Liver (tissue), 9 donors: ENCODE measurements around the gene TP73. TPM values are rescaled to one million over a fixed set of nuclear protein-coding genes. Genes with fewer than 3 reads are reported as not detected.

Experiments
- DNase-seq: peaks from one replicate; pipeline ENCODE4 v3.0.0-alpha.2; 2017; ENCODE audit warnings: low spot score
- H3K27ac ChIP-seq, 2 donors: one replicate each; pipeline ENCODE4 v1.7.0; 2013; ENCODE audit warnings: inconsistent platforms in 2 of 2, low read length in 2 of 2, control low read depth in 1 of 2, low read depth in 1 of 2, mild to moderate bottlenecking in 1 of 2
- H3K27me3 ChIP-seq, 4 donors: one replicate each; pipeline versions ENCODE4 v1.6.1 to v1.7.0; 2013; ENCODE audit warnings: low read length in 3 of 4, inconsistent platforms in 1 of 4, mild to moderate bottlenecking in 1 of 4, moderate library complexity in 1 of 4; ENCODE audit not compliant: control insufficient read depth in 4 of 4, insufficient read depth in 4 of 4
- H3K36me3 ChIP-seq, 4 donors: one replicate each; pipeline versions ENCODE4 v1.6.1 to v1.7.0; 2013; ENCODE audit warnings: low read length in 3 of 4, mild to moderate bottlenecking in 3 of 4, low read depth in 1 of 4, moderate library complexity in 1 of 4; ENCODE audit not compliant: control insufficient read depth in 4 of 4, insufficient read depth in 3 of 4
- H3K4me1 ChIP-seq, 4 donors: one replicate each; pipeline versions ENCODE4 v1.6.1 to v1.7.0; 2013; ENCODE audit warnings: low read length in 3 of 4, mild to moderate bottlenecking in 3 of 4, moderate library complexity in 1 of 4; ENCODE audit not compliant: control insufficient read depth in 4 of 4, insufficient read depth in 4 of 4
- H3K4me3 ChIP-seq, 3 donors: one replicate each; pipeline versions ENCODE4 v1.6.1 to v1.7.0; 2013; ENCODE audit warnings: low read length in 3 of 3, control low read depth in 1 of 3, low read depth in 1 of 3, mild to moderate bottlenecking in 1 of 3
- H3K9ac ChIP-seq, 2 donors: one replicate each; pipeline ENCODE4 v1.7.0; 2013; ENCODE audit warnings: low read length in 2 of 2, mild to moderate bottlenecking in 2 of 2, moderate library complexity in 2 of 2, control low read depth in 1 of 2, low read depth in 1 of 2
- H3K9me3 ChIP-seq, 4 donors: one replicate each; pipeline versions ENCODE4 v1.6.1 to v1.7.0; 2013; ENCODE audit warnings: low read length in 3 of 4; ENCODE audit not compliant: control insufficient read depth in 4 of 4
- CTCF ChIP-seq: fragments of 150-350 bp; IDR thresholded peaks from 2 replicates; pipeline ENCODE4 v1.5.1; 2017; ENCODE audit warnings: improper control_type of control experiment, low read depth, low read length; ENCODE audit not compliant: missing input control
- EGR1 ChIP-seq, 2 donors: IDR thresholded peaks; 2 replicates each; pipeline ENCODE4 v1.6.1; 2016 to 2018; ENCODE audit warnings: antibody characterized with exemption in 2 of 2, low read depth in 2 of 2
- FOXA1 ChIP-seq: IDR thresholded peaks from 2 replicates; pipeline ENCODE4 v1.6.1; 2016; ENCODE audit warnings: antibody characterized with exemption
- FOXA2 ChIP-seq: IDR thresholded peaks from 2 replicates; pipeline ENCODE4 v1.6.1; 2016; ENCODE audit warnings: antibody characterized with exemption
- GABPA ChIP-seq, 2 donors: IDR thresholded peaks in 1 of 2; conservative IDR thresholded peaks in 1 of 2; 2 replicates each; pipeline ENCODE4 v1.6.1; 2016; ENCODE audit warnings: antibody characterized with exemption in 2 of 2, mild to moderate bottlenecking in 1 of 2, moderate library complexity in 1 of 2
- HNF4G ChIP-seq: IDR thresholded peaks from 2 replicates; pipeline ENCODE4 v1.6.1; 2016; ENCODE audit warnings: antibody characterized with exemption
- JUND ChIP-seq, 2 donors: IDR thresholded peaks; 2 replicates each; pipeline ENCODE4 v1.6.1; 2016; ENCODE audit warnings: antibody characterized with exemption in 2 of 2
- NR2F2 ChIP-seq: IDR thresholded peaks from 2 replicates; pipeline ENCODE4 v1.6.1; 2016; ENCODE audit warnings: antibody characterized with exemption
- RAD21 ChIP-seq, 2 donors: IDR thresholded peaks; 2 replicates each; pipeline ENCODE4 v1.6.1; 2016; ENCODE audit warnings: antibody characterized with exemption in 2 of 2, mild to moderate bottlenecking in 2 of 2
- RXRA ChIP-seq, 2 donors: IDR thresholded peaks; 2 replicates each; pipeline ENCODE4 v1.6.1; 2017 to 2018; ENCODE audit warnings: antibody characterized with exemption in 2 of 2, mild to moderate bottlenecking in 1 of 2
- YY1 ChIP-seq: IDR thresholded peaks from 2 replicates; pipeline ENCODE4 v1.6.1; 2016; ENCODE audit warnings: antibody characterized with exemption, mild to moderate bottlenecking
- WGBS: extraction: QIAGEN DNeasy Blood & Tissue Kit; methylation state at CpG from one replicate; pipeline ENCODE4 v1.1.7; 2013; 5-methylcytosine and 5-hydroxymethylcytosine counted together
- polyA plus RNA-seq, 2 donors: library from polyadenylated mRNA; stranded (reverse) in 1 of 2; unstranded in 1 of 2; fragments of 200-250 nt in 1 of 2; fragments of >200 nt in 1 of 2; fragmentation: Nextera tagmentation in 1 of 2; extraction: Ambion mirVana in 1 of 2; gene quantifications; one replicate each; pipeline versions ENCODE4 v1.2.1 to v1.2.3, GENCODE V29; 2013 to 2015
- total RNA-seq, 2 donors: library from RNA; depleted of rRNA; stranded (reverse); fragments of >200 nt; gene quantifications; one replicate each; pipeline ENCODE4 v1.2.3, GENCODE V29; 2014
- TF ChIP-seq, protein P1 (sequence below): IDR thresholded peaks from 2 replicates; pipeline ENCODE4 v1.6.1; 2016; ENCODE audit warnings: antibody characterized with exemption
- TF ChIP-seq, protein P2 (sequence below): IDR thresholded peaks from 2 replicates; pipeline ENCODE4 v1.6.1; 2016; ENCODE audit warnings: antibody characterized with exemption, mild to moderate bottlenecking
- TF ChIP-seq, protein P3 (sequence below): IDR thresholded peaks from 2 replicates; pipeline ENCODE4 v1.6.1; 2016; ENCODE audit warnings: antibody characterized with exemption
- TF ChIP-seq, protein P4 (sequence below): IDR thresholded peaks from 2 replicates; pipeline ENCODE4 v1.6.1; 2016; ENCODE audit warnings: antibody characterized with exemption
- donor health status: healthy.
- donor health status: healthy.
- donor health status: healthy.
- donor health status: healthy.
- donor health status: healthy.

TP73 gene
- total and polyA plus RNA-seq, 4 donors = 0.08 to 0.29 (median 0.18) TPM

DNA sequence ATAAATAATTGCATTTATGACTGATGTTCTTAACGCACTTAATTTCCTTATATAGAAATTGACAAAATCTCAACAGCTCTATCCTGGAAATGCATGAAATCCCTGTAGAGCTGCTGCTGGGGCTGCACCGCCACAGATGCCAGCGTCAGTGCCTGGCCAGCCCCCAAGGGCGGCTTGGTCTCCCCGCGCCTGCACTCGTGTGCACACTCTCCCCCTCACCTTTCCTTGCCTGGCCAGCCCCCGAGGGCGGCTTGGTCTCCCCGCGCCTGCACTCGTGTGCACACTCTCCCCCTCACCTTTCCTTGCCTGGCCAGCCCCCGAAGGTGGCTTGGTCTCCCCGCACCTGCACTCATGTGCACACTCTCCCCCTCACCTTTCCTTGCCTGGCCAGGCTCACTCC, 16.2 kb upstream of the TP73 start:
- Histone ChIP-seq H3K9ac (no peak overlapping the region), H3K9me3 (no peaks in the 10 kb centered on the region), H3K27me3 (no peaks in the 10 kb centered on the region), H3K27ac (no peak overlapping the region), H3K4me3 (no peak overlapping the region), H3K36me3 (peaks cover 17 to 60% (median 35%) of the 10 kb centered on the region in 4 donors), H3K4me1 (no peaks in the 10 kb centered on the region)
- no peak for TF ChIP-seq CTCF
- TF ChIP-seq EGR1 (IDR thresholded peaks at IDR 0.05; ENCODE audit: low read depth in 2 of 2) = no peak
- TF ChIP-seq, protein P1, sequence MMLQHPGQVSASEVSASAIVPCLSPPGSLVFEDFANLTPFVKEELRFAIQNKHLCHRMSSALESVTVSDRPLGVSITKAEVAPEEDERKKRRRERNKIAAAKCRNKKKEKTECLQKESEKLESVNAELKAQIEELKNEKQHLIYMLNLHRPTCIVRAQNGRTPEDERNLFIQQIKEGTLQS = no peak
- TF ChIP-seq RXRA (IDR thresholded peaks at IDR 0.05) = no peak
- TF ChIP-seq, protein P2, sequence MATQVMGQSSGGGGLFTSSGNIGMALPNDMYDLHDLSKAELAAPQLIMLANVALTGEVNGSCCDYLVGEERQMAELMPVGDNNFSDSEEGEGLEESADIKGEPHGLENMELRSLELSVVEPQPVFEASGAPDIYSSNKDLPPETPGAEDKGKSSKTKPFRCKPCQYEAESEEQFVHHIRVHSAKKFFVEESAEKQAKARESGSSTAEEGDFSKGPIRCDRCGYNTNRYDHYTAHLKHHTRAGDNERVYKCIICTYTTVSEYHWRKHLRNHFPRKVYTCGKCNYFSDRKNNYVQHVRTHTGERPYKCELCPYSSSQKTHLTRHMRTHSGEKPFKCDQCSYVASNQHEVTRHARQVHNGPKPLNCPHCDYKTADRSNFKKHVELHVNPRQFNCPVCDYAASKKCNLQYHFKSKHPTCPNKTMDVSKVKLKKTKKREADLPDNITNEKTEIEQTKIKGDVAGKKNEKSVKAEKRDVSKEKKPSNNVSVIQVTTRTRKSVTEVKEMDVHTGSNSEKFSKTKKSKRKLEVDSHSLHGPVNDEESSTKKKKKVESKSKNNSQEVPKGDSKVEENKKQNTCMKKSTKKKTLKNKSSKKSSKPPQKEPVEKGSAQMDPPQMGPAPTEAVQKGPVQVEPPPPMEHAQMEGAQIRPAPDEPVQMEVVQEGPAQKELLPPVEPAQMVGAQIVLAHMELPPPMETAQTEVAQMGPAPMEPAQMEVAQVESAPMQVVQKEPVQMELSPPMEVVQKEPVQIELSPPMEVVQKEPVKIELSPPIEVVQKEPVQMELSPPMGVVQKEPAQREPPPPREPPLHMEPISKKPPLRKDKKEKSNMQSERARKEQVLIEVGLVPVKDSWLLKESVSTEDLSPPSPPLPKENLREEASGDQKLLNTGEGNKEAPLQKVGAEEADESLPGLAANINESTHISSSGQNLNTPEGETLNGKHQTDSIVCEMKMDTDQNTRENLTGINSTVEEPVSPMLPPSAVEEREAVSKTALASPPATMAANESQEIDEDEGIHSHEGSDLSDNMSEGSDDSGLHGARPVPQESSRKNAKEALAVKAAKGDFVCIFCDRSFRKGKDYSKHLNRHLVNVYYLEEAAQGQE = no peak
- TF ChIP-seq, protein P3, sequence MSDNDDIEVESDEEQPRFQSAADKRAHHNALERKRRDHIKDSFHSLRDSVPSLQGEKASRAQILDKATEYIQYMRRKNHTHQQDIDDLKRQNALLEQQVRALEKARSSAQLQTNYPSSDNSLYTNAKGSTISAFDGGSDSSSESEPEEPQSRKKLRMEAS = no peak
- TF ChIP-seq, protein P4, sequence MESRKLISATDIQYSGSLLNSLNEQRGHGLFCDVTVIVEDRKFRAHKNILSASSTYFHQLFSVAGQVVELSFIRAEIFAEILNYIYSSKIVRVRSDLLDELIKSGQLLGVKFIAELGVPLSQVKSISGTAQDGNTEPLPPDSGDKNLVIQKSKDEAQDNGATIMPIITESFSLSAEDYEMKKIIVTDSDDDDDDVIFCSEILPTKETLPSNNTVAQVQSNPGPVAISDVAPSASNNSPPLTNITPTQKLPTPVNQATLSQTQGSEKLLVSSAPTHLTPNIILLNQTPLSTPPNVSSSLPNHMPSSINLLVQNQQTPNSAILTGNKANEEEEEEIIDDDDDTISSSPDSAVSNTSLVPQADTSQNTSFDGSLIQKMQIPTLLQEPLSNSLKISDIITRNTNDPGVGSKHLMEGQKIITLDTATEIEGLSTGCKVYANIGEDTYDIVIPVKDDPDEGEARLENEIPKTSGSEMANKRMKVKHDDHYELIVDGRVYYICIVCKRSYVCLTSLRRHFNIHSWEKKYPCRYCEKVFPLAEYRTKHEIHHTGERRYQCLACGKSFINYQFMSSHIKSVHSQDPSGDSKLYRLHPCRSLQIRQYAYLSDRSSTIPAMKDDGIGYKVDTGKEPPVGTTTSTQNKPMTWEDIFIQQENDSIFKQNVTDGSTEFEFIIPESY = no peak
- TF ChIP-seq GABPA (IDR thresholded peaks at IDR 0.05 in 1 of 2, conservative IDR thresholded peaks at IDR 0.05 in 1 of 2) = no peak
- TF ChIP-seq HNF4G = no peak
- TF ChIP-seq FOXA2 = no peak
- TF ChIP-seq RAD21 (IDR thresholded peaks at IDR 0.05) = no peak
- TF ChIP-seq JUND (IDR thresholded peaks at IDR 0.05) = no peak
- TF ChIP-seq YY1 = no peak
- DNase-seq = no peak
- 97% methylated on average over 14 of the region's 14 CpGs for WGBS

DNA sequence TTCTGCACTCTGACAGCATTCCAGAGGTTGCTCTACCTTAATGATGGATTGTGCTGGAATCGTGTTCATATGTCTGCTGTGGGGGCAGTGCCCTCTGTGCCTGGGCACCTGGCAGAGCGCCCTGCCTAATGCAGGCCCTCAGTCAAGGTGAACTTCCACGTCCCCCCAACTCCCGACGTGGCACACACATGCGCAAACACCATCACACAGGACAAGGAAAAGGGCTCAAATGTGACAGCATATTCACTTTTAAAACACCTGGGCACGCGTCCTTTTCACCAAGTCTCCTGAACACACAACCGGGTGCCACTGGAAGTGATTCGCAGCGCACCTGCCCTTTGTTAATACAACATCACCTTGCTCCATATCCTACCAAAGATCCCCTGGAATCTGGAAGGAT, 15.8 kb upstream of the TP73 start:
- H3K36me3 ChIP-seq = peaks cover 12 to 63% (median 36%) of the 10 kb centered on the region in 4 donors
- no peak overlapping the region for H3K4me3 ChIP-seq
- no peaks in the 10 kb centered on the region for H3K27me3 ChIP-seq
- DNase-seq = no peak
- no peak for TF ChIP-seq RXRA (IDR thresholded peaks at IDR 0.05)
- TF ChIP-seq CTCF = no peak
- TF ChIP-seq NR2F2 = no peak
- no peak for TF ChIP-seq RAD21 (IDR thresholded peaks at IDR 0.05)
- no peak for TF ChIP-seq GABPA (IDR thresholded peaks at IDR 0.05 in 1 of 2, conservative IDR thresholded peaks at IDR 0.05 in 1 of 2)
- TF ChIP-seq FOXA2 = no peak
- TF ChIP-seq, protein P4 = no peak
- TF ChIP-seq, protein P2 = no peak
- no peak for TF ChIP-seq FOXA1
- no peak overlapping the region for H3K27ac ChIP-seq
- no peak overlapping the region for H3K9ac ChIP-seq
- no peaks in the 10 kb centered on the region for H3K4me1 ChIP-seq
- WGBS = 92% methylated on average over 11 of the region's 11 CpGs
- H3K9me3 ChIP-seq = no peaks in the 10 kb centered on the region
